Epithelial cell of esophagus (primary cell): ENCODE measurements around the gene PARD3B.

Source experiments
- DNase-seq: peaks from one replicate; pipeline ENCODE4 v3.0.0; 2010; ENCODE audit warnings: low read depth
- H3K4me3 ChIP-seq: 2 replicates; pipeline ENCODE4 v1.5.1; 2011; ENCODE audit warnings: mild to moderate bottlenecking, low read length, control low read depth
- TF ChIP-seq, protein P1 (sequence below): IDR thresholded peaks from 2 replicates; pipeline ENCODE4 v1.5.1; 2011; ENCODE audit warnings: low read depth, mild to moderate bottlenecking, low read length, control low read depth, inconsistent platforms; ENCODE audit not compliant: insufficient read depth; ENCODE audit errors: missing control alignments

The PARD3B gene

DNA sequence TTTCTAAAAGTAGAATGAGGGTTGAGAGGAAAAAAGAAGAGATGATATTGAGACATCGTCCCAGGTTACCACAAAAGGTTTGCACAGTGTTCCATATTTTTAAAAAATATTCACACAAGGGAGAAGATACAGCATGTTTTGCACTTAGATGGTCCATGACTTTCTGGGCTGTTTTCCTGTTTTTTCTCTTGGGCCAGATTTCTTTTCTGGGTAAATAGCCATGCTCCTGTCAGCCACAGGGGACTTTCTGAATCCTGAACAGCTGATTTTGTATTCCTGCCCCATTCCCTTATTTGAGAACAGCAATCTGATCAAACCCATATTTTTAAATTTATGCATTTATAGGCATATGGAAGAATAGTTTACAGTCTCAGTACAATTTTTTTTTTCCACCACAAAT, 951.1 kb downstream of the PARD3B start:
- H3K4me3 ChIP-seq = no peak overlapping the region
- TF ChIP-seq, protein P1, sequence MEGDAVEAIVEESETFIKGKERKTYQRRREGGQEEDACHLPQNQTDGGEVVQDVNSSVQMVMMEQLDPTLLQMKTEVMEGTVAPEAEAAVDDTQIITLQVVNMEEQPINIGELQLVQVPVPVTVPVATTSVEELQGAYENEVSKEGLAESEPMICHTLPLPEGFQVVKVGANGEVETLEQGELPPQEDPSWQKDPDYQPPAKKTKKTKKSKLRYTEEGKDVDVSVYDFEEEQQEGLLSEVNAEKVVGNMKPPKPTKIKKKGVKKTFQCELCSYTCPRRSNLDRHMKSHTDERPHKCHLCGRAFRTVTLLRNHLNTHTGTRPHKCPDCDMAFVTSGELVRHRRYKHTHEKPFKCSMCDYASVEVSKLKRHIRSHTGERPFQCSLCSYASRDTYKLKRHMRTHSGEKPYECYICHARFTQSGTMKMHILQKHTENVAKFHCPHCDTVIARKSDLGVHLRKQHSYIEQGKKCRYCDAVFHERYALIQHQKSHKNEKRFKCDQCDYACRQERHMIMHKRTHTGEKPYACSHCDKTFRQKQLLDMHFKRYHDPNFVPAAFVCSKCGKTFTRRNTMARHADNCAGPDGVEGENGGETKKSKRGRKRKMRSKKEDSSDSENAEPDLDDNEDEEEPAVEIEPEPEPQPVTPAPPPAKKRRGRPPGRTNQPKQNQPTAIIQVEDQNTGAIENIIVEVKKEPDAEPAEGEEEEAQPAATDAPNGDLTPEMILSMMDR = no peak

DNA sequence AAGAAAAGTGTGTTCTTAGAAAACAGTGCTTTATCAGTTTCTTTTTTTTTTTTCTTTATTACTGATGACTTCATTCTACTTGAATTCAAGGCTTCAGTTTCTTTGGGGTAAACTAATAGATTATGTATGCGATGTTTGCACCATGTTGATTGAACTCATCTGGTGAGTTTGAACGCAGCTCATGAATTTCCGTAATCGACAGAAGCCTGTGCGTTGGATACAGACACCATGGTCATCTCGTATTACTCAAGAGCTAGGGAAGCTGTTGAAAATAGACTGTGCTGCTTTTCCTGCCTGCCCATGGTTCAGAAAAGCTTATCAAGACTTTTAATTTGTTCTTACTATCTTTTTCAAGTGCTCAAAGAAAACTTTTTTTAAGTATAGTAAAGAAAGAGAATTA, 951.5 kb downstream of the PARD3B start:
- TF ChIP-seq, protein P1 = no peak
- DNase-seq = no peak
- no peak overlapping the region for H3K4me3 ChIP-seq

More for the DNA sequence above, 951.1 kb downstream of the PARD3B start:
- DNase-seq = no peak

DNA sequence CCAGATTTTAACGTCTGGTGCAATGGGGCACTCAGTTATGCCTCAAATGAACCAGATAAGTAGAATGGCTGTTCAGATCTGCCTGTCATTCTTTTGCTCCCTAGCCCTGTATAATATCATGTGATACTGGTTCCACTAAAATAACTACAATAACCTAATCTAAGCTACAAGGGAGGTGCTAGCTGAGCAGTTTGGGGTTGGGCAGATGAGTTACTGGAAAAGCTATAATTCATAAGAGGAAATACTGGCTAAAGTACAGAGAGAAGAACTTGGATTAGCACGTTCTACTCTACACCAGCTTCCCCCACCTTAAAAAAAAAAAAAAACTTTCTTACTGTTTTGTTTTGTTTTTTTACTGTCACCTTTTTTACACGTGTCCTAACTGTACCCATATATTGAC, 953.7 kb downstream of the PARD3B start:
- TF ChIP-seq, protein P1 = no peak
- no peak for DNase-seq
- H3K4me3 ChIP-seq = no peak overlapping the region

DNA sequence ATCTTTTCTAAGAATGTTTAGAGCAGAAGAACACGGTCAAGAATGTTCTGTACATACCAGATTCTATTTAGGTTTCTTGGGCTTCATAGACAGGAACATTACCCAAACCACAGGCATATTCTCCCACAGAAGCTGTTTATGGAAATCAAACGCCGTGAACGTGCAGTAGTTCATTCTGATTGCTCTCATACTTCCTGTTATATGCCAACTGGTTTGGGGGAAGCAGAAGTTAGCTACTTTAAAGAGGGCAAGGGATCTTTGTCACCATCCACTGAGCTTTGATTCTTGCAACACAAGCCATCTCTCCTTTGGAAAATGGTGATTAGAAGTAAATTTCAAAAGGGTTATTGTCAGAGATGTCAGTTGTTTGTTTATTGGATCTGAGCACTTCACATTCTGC, 954.8 kb downstream of the PARD3B start:
- H3K4me3 ChIP-seq = no peak overlapping the region
- TF ChIP-seq, protein P1 = no peak
- no peak for DNase-seq

DNA sequence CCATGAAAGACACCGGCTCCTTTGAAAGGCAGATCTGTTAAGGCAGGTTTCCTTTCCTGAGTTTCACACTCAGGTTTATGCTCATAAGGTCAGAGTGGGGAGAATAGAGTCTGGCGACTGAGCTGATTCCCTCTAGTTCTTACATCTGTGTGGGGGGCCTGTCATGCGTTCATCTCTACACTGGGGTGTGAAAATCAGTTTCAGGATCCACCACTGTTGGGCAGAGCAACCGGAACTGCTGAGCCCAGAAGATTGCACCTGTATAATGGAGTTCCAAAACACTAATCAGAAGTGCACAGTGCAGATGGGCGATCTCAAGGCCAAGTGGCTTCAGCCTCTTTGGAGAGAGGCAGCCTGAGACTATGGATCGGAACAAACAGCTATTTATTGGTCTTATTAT, 955.7 kb downstream of the PARD3B start:
- DNase-seq = no peak
- H3K4me3 ChIP-seq = no peak overlapping the region
- TF ChIP-seq, protein P1 = no peak

DNA sequence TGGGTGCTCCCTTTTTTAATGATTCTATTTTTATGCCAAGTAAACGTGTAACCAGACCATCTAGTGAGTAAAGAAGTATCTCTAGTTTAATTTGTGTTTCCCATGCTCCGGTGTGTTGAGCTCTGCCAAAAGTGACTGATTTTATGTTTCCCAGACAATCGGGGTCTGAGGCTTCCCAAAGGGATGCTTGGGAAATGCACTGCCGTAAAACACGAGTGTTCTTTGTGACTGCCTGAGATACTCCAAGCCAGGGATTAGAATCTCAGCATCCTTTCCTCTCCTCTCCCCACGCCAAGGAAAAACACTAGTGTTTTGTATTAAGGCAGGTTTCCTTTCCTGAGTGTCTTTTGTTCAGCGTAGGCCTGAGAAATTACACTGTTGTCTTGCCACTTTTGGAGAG, 956.6 kb downstream of the PARD3B start:
- TF ChIP-seq, protein P1 = no peak
- DNase-seq = no peak
- H3K4me3 ChIP-seq = no peak overlapping the region

DNA sequence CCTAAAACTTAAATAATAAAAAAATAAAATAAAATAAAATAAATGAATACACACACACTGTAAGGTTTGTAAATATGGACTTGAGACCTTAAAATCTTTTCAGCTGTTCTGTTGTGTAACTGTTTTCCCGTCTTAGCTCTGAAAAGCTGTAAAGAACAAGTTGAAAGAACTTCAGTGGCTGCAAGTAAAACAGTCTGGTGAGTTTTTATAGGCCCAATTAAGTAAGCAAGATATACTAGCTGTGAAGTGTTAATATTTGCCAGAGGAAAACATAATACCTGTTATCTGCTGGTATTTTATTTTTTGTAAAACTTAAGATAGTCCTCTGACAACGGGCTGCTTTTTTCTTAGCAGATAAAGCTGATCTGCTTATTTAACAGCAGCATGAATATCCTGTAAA, 960.1 kb downstream of the PARD3B start:
- H3K4me3 ChIP-seq = no peak overlapping the region
- DNase-seq = no peak
- TF ChIP-seq, protein P1 = no peak
